GM13976 (cell line): ENCODE data around the gene PICK1.

Source experiments
- DNase-seq: peaks from one replicate; pipeline ENCODE4 v3.0.0; 2012; ENCODE audit warnings: low spot score
- CTCF ChIP-seq: IDR thresholded peaks from 2 replicates; pipeline ENCODE4 v1.5.1; 2012; ENCODE audit warnings: borderline replicate concordance, mild to moderate bottlenecking; ENCODE audit not compliant: insufficient read depth; ENCODE audit errors: extremely low read depth, missing control alignments, control extremely low read depth
- in situ Hi-C: fragments of 300-500 bp; cut with MboI; formaldehyde crosslinking; loops from one replicate; pipeline ENCODE4 v1.12.0; 2022; ENCODE audit warnings: low sequenced_read_pairs, mixed read lengths, inconsistent platforms; ENCODE audit not compliant: unreplicated experiment

Gene PICK1

GRCh38 chr22:38097058-38097457, 39.9 kb downstream of the PICK1 start:
- DNase-seq, result no peak
- in situ Hi-C loops, result no loop called here
- TF ChIP-seq CTCF, result no peak

GRCh38 chr22:38097557-38098409, 40.6 kb downstream of the PICK1 start:
- no peak for TF ChIP-seq CTCF
- no peak for DNase-seq
- in situ Hi-C loops, result no loop called here

GRCh38 chr22:38098410-38099249, 41.4 kb downstream of the PICK1 start:
- in situ Hi-C loops, result no loop called here
- DNase-seq, result no peak
- no peak for TF ChIP-seq CTCF

- TF ChIP-seq CTCF, result no peak
- no peak for DNase-seq
- in situ Hi-C loops, result no loop called here
Measured at GRCh38 chr22:38103641-38104040, 46.4 kb downstream of the PICK1 start.

GRCh38 chr22:38104084-38104483, 46.9 kb downstream of the PICK1 start:
- TF ChIP-seq CTCF, result no peak
- DNase-seq, result no peak
- in situ Hi-C loops, result no loop called here

GRCh38 chr22:38106814-38107578, 49.8 kb downstream of the PICK1 start:
- no peak for TF ChIP-seq CTCF
- in situ Hi-C loops, result no loop called here
- DNase-seq, result no peak
